ENCODE data around the gene KAZN.

KAZN gene

DNA sequence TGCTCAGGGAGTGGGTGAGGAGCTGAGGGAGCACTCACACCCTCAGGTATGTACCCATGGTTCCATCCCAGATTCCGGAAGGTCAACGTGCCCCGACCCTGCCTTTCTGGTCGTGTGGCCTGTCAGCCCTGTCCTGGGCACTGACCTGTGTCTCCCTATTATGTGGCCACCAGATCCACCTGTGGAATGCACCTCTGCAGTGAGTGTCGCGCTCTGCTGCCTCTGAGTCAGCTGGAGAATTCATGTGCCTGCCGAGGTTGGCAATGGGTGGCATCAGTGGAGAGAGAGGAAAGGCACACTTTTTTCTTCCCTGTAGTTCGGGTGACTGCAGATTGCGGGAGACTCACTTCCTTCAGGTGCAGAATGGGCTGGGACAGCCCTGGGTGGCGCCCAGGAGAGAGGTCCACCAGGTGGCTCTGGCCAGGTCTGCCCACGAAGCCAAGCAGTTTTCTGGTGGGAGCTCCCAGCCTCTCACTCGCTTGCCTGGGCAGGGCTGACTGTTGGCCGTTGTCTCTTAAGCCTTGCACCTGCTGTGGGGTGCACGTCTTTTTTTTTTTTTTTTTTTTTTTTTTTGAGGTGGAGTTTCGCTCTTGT is 378.9 kb downstream of the KAZN start:
- DNase-seq (ENCODE audit: low read depth in 3 of 3), result no peak

DNA sequence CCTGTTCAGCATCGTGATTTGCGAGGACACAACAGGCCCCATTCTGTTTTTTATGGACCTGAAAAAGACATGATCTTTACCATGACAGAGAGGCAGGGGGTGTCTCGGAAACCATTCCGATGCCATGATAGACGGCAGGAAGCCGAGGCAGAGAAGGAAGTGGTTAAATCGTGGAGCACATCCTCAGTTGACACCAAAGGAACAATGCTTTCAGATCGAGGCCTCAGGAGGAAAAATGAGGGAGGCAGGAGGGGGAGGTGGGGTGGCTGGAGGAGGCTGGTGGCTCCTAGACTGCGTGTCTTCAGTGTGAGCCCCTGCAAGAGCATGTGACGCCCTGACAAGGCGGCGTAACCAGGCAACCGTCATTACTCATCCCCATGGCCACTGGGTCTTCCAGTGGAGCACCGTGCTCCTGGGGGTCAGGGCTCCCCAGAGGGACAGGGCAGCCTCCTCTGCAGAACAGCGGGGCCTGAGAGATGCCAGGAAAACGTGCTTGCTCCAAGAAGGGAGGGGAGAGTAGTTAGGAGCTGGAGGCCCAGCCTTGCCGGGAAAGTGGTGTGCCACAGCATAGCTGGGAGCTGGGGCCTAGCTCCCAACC is 382.2 kb downstream of the KAZN start:
- DNase-seq (ENCODE audit: low read depth in 3 of 3), result no peak

DNA sequence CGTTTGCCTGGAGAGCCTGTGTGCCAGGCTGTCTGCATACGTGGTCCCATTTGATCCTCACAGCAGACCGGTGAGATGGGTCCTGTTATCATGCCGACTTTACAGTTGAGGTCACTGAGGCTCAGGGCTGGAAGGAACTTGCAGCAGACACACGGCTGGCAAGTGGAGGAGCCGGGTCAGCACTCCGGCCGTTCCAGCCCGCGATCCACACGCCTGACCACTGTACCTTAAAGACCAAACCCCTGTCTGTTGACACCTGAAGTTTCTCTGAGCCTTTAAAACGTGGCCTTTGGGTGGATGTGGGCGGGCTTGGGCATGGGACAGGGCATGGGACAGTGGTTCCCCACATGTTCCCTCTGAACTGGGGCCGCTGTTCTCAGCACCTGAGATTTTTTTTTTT is 383.5 kb downstream of the KAZN start:
- no peak for DNase-seq (ENCODE audit: low read depth in 3 of 3)

DNA sequence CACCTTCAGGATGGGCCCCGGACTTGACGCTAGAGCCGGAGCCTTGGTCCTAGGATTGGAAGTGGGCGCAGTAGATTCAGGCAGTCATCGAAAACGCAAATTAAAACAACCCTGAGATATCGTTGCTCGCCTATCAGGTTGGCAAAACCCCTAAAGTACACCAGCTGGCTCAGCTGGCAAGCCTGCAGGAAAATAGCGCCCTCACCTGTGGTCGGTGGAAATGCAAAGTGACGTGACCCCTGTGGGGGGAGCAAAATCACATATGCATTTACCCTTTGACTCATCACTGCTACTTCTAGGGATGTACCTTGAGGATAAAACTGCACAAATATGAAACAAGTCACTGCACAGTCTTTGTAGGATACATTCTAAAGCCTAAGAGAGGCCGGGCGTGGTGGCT is 384.8 kb downstream of the KAZN start:
- no peak for DNase-seq (ENCODE audit: low read depth in 3 of 3)

DNA sequence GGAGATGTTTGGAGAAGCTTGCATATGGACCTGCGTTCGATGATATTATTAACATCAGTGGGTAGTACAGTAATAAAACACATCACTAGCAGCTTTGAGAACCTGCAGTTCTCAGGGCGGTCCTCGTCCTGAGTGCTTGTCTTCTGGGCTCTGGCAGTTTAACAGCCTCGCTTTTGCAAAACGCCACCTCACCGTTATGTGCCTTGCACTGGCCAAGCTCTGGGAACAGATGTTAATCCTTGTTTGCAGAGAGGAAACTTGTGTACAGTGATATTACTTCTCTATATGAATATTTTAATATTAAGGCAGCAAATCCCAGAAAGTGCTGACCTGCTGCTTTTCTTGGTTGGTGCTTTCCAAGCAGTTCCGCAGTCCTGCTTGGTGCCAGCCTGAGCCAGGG is 387.7 kb downstream of the KAZN start:
- DNase-seq (ENCODE audit: low read depth in 3 of 3), result no peak

DNA sequence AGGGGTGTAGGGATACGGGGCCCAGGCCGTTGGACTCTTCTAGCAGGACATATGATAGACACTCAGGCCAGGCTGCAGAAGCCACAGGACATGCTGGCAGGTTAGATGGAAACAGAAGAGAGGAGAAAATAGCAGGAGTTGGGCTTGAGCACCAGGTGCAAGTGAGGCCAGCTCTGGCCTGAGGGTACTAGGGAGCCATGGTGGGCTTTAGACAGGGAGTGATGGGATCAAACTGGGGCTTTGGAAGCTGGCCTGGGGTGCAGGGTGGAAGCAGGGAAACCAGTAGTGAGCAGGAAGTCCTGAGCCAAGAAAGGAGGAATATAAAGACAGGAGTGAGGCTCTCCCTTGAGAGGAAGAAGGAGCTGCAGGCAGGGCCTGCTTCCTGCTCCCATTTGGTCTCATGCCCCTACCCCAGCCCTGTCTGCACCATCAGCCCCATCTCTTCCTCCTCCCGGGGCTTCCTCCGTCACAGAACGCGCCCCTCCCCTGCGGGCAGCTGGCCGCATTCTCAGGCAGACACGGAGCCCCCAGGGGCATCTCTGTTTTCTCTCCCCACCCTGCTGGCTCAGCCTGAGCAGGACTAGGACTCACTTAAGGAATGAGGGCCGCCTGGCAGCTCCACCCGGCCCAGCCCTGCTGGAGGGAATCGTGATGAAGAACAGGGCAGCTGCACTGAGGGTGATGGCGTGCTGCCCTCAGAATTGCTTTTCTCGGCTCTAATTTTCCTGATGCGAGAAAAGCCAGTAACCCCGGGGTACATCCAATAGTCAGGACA is 389.5 kb downstream of the KAZN start:
- DNase-seq (ENCODE audit: low read depth in 3 of 3), result no peak

DNA sequence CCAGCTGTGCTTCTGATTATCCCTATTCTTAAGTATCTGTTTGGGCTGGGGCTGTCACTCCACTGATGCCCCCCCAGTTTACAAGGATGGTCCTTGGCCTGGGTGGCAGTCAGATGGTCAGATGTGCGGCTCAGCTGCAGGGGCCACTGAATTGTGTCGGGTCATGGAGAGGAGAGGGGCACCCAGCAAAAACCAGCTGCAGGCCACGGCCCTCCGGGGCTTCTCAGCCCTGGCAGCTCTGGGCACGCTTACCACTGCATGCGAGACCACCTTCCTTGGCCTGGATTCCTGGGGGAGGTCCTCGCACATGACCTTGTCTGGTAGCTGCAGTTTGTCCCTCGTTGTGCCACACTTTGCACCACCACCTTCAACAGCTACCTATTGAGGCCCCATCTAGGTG is 390.2 kb downstream of the KAZN start:
- no peak for DNase-seq (ENCODE audit: low read depth in 3 of 3)

DNA sequence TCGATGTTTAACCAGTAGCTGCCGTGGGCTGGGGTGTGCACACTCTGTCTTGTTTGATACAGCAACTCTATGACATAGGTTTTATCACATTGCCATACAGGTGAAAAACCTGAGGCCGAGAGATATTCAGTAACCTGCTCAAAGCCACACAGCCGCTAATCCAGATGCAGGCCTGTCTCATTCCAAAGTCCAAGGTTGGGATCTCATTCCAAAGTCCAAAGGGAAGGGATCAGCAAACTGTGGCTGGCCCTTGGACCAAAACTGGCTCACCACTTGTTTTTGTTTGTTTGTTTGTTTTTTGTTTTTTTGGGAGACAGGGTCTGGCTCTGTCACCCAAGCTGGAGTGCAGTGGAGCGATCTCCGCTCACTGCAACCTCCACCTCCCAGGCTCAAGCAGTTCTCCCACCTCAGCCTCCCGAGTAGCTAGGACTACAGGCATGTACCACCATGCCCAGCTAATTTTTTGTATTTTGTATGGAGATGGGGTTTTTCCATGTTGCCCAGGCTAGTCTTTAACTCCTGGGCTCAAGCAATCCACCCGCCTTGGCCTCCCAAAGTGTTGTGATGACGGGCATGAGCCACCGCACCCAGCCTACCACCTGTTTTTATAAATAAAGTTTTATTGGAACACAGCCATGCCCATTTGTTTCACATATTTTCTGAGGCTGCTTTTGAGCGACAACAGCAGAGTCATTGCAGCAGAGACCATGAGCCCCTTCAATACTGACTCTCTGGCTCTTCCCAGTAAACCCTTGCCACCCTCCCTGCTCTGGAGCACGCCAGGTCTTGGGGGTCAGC is 391.6 kb downstream of the KAZN start:
- no peak for DNase-seq (ENCODE audit: low read depth in 3 of 3)

DNA sequence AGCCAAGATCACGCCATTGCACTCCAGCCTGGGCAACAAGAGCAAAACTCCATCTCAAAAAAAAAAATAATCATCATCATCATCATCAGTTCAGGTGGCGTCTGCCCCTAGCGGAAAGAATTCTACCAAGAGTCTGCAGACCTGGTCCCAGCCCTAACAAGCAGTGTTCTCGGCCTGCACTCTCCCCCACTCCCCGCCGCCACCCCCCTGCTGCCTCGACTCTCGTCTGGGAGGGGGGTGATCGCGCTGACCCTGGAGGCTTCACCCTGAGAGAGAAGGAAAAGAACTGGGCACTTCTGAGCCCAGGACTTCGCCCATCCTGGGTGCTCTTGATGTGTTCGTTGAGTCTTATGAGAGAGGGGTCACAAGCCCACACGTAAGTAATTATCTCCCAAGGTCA is 394.9 kb downstream of the KAZN start:
- DNase-seq (ENCODE audit: low read depth in 3 of 3), result no peak

DNA sequence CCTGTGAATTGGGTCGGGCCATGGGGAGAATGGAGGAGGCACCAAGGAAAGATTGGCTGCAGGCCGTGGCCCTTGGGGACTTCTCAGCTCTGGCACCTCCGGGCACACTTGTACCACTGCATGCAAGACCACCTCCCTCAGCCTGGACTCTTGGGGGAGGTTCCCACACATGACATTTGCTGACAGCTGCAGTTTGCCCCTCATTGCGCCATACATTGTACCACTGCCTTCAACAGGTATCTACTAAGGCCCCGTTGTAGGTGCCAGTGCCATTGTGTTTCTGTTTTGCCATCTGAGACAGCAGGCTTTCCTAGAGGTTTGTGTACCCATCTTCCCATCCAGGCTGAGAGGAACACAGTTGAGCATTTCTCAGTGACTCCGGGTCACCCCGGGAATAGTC is 395.7 kb downstream of the KAZN start:
- DNase-seq (ENCODE audit: low read depth in 3 of 3), result no peak

DNA sequence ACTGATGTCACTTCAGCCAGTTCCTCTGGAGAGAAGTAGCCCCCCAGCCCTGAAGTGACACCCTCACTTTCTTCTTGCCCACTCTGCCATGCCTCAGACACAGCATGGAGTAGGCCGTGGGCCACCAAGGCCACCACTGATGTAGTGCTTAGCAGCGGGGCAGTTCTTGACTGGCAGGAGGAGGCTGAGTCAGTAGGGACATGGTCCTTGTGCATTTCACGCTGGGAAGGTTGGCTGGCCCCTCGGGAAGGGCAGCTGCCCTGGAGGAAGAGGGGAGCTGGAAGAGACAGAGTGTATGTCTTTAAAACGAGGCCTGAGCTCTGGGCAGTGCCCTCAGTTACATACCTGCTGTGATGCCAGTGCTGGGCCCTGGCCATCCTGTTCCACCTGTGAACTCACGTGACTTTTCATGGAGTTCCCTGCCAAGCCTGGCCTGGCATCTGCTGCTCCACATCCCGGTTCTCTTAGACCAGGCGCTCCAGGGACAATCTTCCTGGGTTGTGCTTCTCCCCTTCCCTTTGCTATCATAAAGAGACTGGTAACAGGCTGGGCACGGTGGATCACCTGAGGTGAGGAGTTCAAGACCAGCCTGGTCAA is 396.5 kb downstream of the KAZN start:
- DNase-seq (ENCODE audit: low read depth in 3 of 3), result no peak

DNA sequence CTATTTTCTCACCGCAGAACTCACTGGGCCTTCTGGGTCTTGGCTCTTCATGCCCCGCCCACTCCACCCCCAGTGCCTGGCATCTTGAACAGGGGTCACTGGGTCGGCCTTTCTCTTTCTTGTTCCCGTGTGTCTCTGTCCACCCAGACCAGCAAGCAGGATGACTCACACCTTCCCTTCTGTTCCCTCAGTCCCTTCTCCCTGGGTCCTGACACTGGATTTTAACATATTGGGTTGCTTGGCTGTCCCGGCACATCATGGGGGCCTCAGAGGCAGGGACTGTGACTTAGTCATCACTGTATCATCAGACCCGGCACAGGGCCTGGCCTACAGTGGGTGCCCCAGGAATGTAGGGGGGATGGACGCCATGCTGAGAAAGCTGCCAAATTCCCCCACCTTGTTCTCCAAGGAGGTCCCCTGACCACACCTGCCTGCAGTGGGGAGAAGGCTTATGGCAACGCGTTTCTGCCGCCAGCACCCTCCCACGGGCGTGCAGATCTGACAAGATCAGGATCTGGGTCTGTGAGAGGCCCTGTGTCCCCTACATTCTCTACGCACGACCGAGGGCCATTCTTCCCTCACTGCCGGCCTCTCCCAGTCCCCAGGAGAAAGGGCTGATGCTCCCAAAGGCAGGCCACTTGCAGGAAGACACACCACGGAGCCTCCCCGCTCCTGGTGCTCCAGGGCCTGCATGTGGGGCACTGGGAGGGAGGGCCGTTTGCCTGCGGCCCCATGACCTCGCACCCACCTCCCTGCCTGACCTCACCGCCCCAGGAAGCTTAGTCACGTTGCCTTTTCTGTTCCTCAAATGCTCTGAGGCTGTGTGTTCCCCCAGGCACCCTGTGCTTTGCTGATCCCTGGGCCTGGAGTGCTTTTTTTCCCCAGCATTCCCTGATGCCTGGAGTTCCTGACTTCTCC is 397.9 kb downstream of the KAZN start:
- DNase-seq (ENCODE audit: low read depth in 3 of 3), result no peak

DNA sequence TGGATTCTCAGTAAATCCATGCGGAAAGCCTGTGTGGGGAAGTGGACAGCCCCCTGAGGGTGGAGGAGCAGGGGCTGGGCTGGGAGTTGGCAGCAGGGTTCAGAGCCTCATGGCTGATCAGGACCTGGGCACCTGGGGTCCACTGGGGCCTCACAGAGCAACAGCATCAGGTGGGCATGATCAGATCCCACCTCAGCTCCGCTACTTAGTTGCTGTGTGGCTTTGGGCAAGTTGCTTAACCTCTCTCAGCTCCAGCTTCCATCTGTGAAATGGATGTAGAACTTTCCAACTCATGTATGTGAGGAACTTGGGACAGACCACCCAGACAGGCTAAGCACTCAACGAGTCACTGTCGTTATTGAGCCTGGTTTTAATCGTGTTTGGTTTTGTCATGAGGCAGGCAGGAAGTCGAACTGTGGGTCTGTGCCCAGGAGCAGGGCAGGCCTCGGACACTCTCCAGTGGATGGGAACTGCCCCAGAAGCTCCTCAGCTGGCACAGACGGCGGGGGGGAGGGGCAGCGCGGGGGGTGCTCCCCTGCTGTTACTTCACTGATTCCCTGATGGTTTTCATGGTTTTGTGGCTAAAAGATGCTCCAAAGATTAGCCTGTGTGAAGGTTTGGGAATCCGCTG is 399.3 kb downstream of the KAZN start:
- no peak for DNase-seq (ENCODE audit: low read depth in 3 of 3)

DNA sequence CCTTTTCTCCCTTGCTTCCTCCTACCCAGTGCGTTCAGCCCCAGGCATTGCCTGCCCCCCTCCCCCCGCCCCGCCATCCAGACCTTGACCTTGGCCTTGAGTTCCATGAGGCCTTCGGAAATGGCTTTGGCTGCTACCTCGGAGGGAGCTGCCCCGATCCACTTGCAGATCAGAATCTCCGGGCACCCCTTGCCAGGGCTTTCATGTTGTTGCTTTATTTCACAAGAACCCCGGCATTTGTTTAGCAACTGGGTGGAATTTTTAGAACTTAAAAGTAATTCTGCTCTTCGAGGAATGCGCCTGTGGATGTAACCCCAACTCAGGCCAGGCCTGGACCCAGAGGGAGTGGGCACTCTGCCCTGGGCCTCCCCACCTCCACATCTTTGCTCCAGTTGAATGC is 401.0 kb downstream of the KAZN start:
- DNase-seq (ENCODE audit: low read depth in 3 of 3), result no peak

DNA sequence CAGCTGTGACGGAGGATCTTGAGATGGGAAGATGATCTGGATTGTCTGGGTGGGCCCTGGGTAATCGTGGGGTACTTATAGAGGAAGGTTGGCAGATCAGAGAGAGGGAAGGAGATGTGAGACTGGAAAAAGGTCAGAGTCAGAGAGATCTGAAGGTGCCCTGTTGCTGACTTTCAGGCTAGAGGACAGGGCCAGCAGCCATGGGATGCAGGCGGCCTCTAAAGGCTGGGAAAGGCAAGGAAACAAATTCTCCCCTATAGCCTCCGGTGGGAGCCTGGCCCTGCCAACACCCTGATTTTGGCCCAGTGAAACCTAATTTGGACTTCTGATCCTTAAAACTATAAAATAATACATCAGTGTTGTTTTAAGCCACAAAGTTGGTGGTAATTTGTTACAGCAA is 401.5 kb downstream of the KAZN start:
- DNase-seq (ENCODE audit: low read depth in 3 of 3), result no peak

DNA sequence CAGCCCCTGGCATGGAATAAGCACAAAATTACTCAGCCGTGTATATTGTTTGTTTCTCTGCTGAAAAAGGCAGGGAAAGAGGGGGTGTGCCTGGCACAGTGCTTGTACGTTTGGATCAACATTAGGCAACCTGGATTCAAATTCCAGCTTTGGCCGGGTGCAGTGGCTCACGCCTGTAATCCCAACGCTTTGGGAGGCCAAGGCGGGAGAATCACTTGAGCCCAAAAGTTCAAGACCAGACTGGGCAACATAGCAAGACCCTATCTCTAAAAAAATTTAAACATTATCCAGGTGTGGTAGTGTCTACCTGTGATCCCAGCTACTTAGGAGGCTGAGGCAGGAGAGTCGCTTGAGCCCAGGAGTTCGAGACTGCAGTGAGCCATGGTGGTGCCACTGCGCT is 402.2 kb downstream of the KAZN start:
- no peak for DNase-seq (ENCODE audit: low read depth in 3 of 3)

DNA sequence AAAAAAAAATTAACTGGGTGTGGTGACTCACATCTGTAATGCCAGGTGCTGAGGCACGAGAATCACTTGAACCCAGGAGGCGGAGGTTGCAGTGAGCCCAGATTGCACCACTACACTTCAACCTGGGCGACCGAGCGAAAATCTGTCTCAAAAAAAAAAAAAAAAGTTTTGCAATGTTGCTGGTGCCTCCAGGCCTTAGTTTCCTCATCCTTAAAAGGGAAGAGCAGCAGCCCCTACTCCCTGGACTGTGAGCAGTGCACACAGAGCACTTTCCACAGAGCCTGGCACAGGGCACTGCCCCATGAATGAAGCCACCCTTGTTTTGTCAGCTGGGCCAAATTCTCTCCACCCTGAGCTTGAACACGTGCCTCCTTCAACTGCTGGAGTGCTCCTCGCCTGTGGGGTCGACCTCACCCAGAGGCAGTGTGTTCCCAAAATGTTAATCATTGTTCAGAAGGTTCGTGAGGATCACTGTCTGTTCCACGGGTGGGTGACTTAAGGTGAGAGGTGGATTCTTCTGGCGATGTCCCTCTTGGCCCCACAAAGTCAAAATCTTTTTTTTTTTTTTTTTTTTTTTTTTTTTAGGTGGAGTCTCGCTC is 402.9 kb downstream of the KAZN start:
- DNase-seq (ENCODE audit: low read depth in 3 of 3), result no peak

DNA sequence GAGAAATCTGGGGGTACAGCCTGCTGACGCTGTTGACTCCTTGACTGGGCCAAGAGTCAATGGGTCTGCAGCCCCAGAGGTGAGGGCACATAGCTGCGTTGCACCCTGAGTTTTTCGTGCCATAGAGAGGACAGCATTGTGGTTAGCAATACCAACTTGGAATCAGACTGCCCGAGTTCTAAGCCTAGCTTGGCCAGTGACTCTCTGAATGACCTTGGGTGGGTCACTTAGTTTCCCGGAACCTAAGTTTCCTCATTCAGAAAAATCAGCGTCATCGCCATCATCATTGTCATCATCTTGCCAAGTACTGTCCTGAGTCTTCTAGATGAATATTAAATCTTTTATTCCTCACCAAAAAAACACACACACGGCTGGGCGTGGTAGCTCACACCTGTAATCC is 403.8 kb downstream of the KAZN start:
- DNase-seq (ENCODE audit: low read depth in 3 of 3), result no peak

DNA sequence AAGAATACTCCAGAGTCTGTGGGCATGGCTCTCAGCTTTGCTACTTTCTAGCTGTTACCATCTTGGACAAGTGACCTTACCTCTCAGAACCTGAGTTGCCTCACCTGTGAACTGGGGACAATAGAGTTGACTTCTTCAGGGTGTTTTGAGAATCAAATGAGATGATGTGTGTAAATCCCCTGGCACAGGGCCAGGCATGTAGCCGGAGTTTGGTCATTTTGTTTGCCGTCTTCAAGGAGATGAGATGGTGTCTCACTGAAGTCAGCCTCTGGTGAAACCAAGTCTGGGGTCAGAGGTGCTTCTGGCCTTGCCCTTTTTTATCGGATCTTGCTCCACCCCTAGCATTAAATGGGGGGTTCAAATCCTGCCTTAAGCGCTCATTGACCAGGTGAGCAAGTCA is 405.9 kb downstream of the KAZN start:
- DNase-seq (ENCODE audit: low read depth in 3 of 3), result no peak

DNA sequence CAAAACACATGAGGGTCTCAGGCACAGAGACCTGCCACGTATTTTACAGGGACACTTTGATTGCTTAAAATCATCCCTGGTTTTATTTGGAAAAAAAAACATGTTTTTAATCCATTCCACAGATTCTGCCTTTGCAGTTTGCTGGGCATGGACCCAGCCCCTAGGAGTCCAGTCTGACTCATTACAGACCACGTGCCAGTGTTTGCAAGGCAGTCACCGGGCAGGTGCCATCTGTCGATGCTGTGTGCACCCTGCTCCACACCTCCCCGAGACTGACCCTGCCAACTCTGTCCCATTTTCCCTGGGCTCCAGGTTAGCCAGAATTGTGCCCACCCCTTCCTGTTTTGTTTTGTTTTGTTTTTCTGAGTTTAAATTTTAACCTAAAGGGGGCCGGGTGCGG is 406.6 kb downstream of the KAZN start:
- DNase-seq (ENCODE audit: low read depth in 3 of 3), result no peak

Measured in stimulated activated CD4-positive, alpha-beta T cell treated with anti-CD3 and anti-CD28 coated beads, TNF-alpha, amount 100 ng/mL, for 24 hours (primary cell).